ENCODE measurements around the gene LTBP1.

- TF ChIP-seq TEAD4 (IDR thresholded peaks at IDR 0.05): no peak
- no peak for TF ChIP-seq MAX (IDR thresholded peaks at IDR 0.05)
- no peak for TF ChIP-seq RAD21 (IDR thresholded peaks at IDR 0.05; ENCODE audit: low read depth)
- no peak for TF ChIP-seq EGR1 (IDR thresholded peaks at IDR 0.05)
- TF ChIP-seq FOXM1 (IDR thresholded peaks at IDR 0.05; ENCODE audit: borderline replicate concordance, low read depth): no peak
- no peak for TF ChIP-seq YY1 (IDR thresholded peaks at IDR 0.05; ENCODE audit: low read depth)
Observed at GRCh38 chr2:33302348-33302747, 355.6 kb downstream of the LTBP1 start.

Measured in Ishikawa (cell line).